Esophagus muscularis mucosa (tissue), 3 donors: ENCODE results near the gene EIF4E2.

ENCODE experiments used
- POLR2AphosphoS5 ChIP-seq, 2 donors: sonication (generic); formaldehyde crosslinking; IDR thresholded peaks; one replicate each; pipeline ENCODE4 v1.6.1; 2017; ENCODE audit warnings: antibody characterized with exemption in 2 of 2
- TF ChIP-seq, protein P1 (sequence below), 3 experiments: fragments of 200-600 bp in 2 of 3; fragments of 450-650 bp in 1 of 3; sonication (generic) in 2 of 3; IDR thresholded peaks; one replicate each; pipeline ENCODE4 v1.5.1; 2017 to 2019; ENCODE audit warnings: antibody characterized with exemption in 3 of 3, mild to moderate bottlenecking in 2 of 3, moderate library complexity in 1 of 3

DNA sequence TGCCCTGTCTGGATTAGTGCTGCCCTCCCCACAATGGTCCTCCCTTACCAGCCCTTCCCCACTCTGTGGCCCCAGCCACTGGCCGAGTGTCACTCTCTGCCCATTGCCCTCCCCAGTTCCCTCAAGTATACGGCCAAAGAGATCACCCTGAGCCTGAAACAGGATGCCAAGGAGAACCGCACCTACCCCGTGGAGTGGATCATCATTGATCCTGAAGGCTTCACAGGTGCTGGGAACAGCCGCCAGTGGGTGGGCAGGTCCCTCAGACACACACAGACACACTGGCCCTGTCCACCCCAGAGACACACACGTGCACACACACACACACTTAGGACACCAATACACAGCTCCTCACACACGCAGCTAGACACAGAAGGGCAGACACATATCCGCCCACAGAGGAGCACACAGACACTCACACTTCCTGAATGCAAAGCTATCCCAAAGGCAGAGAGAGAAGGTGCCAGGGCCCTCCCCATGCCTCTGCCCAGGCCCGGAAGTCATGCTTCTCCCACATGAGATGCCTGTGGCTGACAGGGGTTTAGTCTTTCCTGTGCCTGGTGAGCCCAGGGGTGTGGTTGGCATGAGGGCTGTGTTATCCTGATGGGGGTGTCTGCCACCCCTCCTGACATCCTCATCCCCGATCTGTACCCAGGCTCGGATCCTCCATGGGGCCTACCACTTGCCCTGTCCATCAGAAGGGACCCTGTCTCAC lies 21.6 kb upstream of the EIF4E2 start:
- TF ChIP-seq, protein P1, sequence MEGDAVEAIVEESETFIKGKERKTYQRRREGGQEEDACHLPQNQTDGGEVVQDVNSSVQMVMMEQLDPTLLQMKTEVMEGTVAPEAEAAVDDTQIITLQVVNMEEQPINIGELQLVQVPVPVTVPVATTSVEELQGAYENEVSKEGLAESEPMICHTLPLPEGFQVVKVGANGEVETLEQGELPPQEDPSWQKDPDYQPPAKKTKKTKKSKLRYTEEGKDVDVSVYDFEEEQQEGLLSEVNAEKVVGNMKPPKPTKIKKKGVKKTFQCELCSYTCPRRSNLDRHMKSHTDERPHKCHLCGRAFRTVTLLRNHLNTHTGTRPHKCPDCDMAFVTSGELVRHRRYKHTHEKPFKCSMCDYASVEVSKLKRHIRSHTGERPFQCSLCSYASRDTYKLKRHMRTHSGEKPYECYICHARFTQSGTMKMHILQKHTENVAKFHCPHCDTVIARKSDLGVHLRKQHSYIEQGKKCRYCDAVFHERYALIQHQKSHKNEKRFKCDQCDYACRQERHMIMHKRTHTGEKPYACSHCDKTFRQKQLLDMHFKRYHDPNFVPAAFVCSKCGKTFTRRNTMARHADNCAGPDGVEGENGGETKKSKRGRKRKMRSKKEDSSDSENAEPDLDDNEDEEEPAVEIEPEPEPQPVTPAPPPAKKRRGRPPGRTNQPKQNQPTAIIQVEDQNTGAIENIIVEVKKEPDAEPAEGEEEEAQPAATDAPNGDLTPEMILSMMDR (IDR thresholded peaks at IDR 0.05) = no peak
- no peak for TF ChIP-seq POLR2AphosphoS5 (IDR thresholded peaks at IDR 0.05)
